Peyer's patch (tissue), 4 donors: ENCODE results near the gene KNG1. TPM values are rescaled to one million over a fixed set of nuclear protein-coding genes. Genes with fewer than 3 reads are reported as not detected.

Experiments used
- DNase-seq, 3 donors: peaks; one replicate each; pipeline ENCODE4 v3.0.0-alpha.2; 2017 to 2019
- H3K27ac ChIP-seq, 4 donors: fragments of 200-600 bp; sonication (generic); one replicate each; pipeline ENCODE4 v1.5.1; 2016 to 2019
- H3K27me3 ChIP-seq, 2 donors: fragments of 200-600 bp; sonication (generic); one replicate each; pipeline ENCODE4 v1.5.1; 2019
- H3K36me3 ChIP-seq, 3 donors: fragments of 200-600 bp; sonication (generic); one replicate each; pipeline ENCODE4 v1.5.1; 2016 to 2019
- H3K4me1 ChIP-seq, 4 donors: fragments of 200-600 bp; sonication (generic); one replicate each; pipeline ENCODE4 v1.5.1; 2016 to 2019
- H3K4me3 ChIP-seq, 4 donors: fragments of 200-600 bp; sonication (generic); 1 replicate in 3 of 4; 2 replicates in 1 of 4; pipeline ENCODE4 v1.5.1; 2016 to 2019; ENCODE audit warnings: mild to moderate bottlenecking in 1 of 4
- H3K9me3 ChIP-seq, 4 donors: fragments of 200-600 bp; sonication (generic); one replicate each; pipeline ENCODE4 v1.5.1; 2016 to 2019; ENCODE audit warnings: mild to moderate bottlenecking in 1 of 4
- POLR2A ChIP-seq, 2 donors: fragments of 450-650 bp; IDR thresholded peaks; one replicate each; pipeline ENCODE4 v1.5.1; 2017; ENCODE audit warnings: antibody characterized with exemption in 2 of 2, mild to moderate bottlenecking in 2 of 2, moderate library complexity in 2 of 2
- total RNA-seq, 4 donors: library from RNA; depleted of rRNA; stranded (reverse); fragments of >200 nt; gene quantifications; one replicate each; pipeline ENCODE4 v1.1.0, GENCODE V29; 2016
- TF ChIP-seq, protein P1 (sequence below), 6 experiments: fragments of 450-650 bp in 4 of 6; fragments of 200-600 bp in 2 of 6; sonication (generic) in 1 of 6; IDR thresholded peaks; one replicate each; pipeline ENCODE4 v1.5.1; 2017 to 2019; ENCODE audit warnings: antibody characterized with exemption in 6 of 6, mild to moderate bottlenecking in 3 of 6, moderate library complexity in 1 of 6

Gene KNG1
- total RNA-seq, 4 donors from 2014 or later = 0.57 to 1.1 TPM; not detected in 2

DNA sequence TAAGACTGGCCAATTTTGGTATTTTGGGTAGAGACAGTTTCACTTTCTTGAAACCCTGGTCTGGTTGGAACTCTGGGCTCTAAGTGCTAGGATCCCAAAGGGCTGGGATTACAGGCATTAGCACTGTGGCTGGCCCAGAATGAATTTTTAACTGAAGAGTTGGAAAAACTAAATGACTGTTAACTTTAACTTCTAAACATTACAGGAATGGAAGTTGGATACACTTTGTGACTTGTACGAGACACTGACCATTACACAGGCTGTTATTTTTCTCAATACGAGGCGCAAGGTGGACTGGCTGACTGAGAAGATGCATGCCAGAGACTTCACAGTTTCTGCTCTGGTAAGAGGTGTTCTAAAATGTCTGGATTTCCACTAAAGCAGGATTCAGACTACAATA lies 69.8 kb downstream of the KNG1 start:
- Histone ChIP-seq H3K27ac (peak overlapping the region in 1 of 4 donors; percentile 6), H3K27me3 (no peaks in the 10 kb centered on the region), H3K36me3 (peaks cover 0 to 60% (median 0%) of the 10 kb centered on the region in 3 donors), H3K4me1 (peaks cover 0 to 34% (median 21%) of the 10 kb centered on the region in 4 donors), H3K4me3 (peak overlapping the region in 2 of 4 donors; percentile 83 to 86), H3K9me3 (no peaks in the 10 kb centered on the region)
- no peak for TF ChIP-seq POLR2A (IDR thresholded peaks at IDR 0.05)
- TF ChIP-seq, protein P1, sequence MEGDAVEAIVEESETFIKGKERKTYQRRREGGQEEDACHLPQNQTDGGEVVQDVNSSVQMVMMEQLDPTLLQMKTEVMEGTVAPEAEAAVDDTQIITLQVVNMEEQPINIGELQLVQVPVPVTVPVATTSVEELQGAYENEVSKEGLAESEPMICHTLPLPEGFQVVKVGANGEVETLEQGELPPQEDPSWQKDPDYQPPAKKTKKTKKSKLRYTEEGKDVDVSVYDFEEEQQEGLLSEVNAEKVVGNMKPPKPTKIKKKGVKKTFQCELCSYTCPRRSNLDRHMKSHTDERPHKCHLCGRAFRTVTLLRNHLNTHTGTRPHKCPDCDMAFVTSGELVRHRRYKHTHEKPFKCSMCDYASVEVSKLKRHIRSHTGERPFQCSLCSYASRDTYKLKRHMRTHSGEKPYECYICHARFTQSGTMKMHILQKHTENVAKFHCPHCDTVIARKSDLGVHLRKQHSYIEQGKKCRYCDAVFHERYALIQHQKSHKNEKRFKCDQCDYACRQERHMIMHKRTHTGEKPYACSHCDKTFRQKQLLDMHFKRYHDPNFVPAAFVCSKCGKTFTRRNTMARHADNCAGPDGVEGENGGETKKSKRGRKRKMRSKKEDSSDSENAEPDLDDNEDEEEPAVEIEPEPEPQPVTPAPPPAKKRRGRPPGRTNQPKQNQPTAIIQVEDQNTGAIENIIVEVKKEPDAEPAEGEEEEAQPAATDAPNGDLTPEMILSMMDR (IDR thresholded peaks at IDR 0.05) = no peak
- no peak for DNase-seq

DNA sequence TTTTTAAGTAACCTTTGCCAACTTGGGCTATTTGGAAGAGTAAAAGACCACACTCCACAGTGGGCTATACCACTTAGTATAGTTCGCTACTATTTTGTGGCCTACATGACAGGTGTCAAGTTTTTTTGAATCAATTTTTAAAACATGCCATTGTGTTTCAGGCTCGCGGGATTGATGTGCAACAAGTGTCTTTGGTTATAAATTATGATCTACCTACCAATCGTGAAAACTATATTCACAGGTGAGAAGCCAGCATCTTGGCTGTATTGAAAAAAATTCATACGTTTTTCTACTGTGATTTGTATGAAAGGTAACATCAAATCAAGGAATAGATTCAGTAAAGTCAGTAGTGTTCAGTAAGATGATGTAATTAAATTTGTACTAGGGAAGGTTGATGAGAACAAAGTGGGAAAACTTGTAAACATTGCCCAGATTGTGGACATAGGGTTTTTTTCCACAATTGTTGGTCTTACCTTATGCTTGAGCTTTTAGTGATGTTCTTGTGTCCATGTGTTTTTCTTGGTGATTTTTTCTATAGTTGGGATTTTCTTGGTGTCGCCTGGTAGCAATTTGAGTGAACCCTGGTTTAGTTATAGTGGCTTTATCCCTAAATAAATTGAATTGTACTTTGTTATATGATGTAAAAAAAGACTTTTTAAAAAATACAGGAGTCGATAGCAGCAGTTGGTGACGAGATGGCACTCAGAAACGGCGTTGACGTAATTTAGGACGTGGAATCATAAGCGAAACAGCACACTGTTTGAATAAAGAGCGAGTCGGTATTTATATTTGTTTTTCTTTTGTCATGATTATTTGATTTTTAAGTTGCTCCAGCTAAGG lies 70.7 kb downstream of the KNG1 start:
- Histone ChIP-seq H3K36me3 (peaks cover 0 to 65% (median 0%) of the 10 kb centered on the region in 3 donors), H3K9me3 (no peaks in the 10 kb centered on the region), H3K4me1 (peaks cover 0 to 34% (median 21%) of the 10 kb centered on the region in 4 donors), H3K27ac (peak overlapping the region in 1 of 4 donors; percentile 11), H3K4me3 (no peak overlapping the region), H3K27me3 (no peaks in the 10 kb centered on the region)
- DNase-seq = no peak
- no peak for TF ChIP-seq POLR2A (IDR thresholded peaks at IDR 0.05)
- TF ChIP-seq, protein P1 (IDR thresholded peaks at IDR 0.05) = no peak

DNA sequence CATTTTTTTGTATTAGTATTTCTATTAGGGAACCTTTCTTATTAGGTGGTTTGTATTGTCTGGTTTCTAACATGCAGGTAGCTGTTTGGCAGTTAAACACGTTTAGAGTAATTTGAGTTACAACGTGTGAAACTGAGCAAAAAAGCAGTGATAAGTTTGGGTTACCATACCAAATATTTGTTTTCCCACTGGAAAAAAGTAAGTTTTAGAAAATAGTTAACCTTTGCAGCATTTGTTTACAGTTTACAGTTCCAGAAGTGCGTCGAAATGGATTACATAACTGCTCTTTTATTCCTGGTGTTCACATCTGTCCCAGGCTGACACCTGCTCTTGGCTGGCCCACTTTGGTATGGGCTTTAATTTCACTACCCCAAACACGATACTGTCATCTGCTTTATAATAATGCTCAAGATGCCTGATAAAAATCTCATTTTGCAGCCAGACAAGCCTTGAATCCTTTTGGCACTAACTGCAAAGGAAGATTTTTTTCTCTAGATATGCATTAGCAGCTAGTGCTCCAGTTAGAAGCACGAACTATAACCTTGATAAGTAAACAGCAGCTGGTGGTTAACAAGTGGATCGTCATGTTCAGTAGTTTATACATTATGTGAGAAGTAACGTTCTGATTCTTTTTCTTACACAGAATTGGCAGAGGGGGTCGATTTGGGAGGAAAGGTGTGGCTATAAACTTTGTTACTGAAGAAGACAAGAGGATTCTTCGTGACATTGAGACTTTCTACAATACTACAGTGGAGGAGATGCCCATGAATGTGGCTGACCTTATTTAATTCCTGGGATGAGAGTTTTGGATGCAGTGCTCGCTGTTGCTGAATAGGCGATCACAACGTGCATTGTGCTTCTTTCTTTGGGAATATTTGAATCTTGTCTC lies 71.6 kb downstream of the KNG1 start:
- H3K27me3 ChIP-seq = no peaks in the 10 kb centered on the region
- H3K27ac ChIP-seq = peak overlapping the region in 1 of 4 donors; percentile 11
- H3K4me1 ChIP-seq = peaks cover 0 to 34% (median 21%) of the 10 kb centered on the region in 4 donors
- DNase-seq = no peak
- TF ChIP-seq POLR2A (IDR thresholded peaks at IDR 0.05) = no peak
- TF ChIP-seq, protein P1 (IDR thresholded peaks at IDR 0.05) = no peak
- no peaks in the 10 kb centered on the region for H3K9me3 ChIP-seq
- no peak overlapping the region for H3K4me3 ChIP-seq
- peaks cover 0 to 70% (median 0%) of the 10 kb centered on the region in 3 donors for H3K36me3 ChIP-seq

DNA sequence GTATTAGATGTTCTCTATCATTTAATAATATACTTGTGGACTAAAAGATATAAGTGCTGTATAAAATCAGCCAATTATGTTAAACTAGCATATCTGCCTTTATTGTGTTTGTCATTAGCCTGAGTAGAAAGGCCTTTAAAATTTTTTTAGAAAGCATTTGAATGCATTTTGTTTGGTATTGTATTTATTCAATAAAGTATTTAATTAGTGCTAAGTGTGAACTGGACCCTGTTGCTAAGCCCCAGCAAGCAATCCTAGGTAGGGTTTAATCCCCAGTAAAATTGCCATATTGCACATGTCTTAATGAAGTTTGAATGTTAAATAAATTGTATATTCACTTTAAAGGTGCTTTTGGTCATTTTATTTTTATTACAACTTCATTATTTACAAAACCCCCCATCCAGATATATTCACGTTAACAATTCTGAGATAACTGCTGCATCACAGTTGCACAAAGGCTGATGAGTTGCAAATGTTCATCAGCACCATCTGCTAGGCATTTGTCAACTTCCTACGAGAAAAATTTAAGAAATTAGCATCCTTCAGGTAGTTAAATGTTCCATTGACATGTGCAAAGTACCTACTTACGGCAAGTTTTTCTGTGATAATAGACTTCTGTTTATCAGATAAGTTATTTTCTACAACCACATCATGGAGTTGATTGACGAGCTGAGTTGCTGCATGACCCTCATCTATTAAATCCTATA lies 72.5 kb downstream of the KNG1 start:
- no peak overlapping the region for H3K4me3 ChIP-seq
- DNase-seq = no peak
- H3K27ac ChIP-seq = no peak overlapping the region
- TF ChIP-seq, protein P1 (IDR thresholded peaks at IDR 0.05) = no peak
- TF ChIP-seq POLR2A (IDR thresholded peaks at IDR 0.05) = no peak
- peaks cover 0 to 34% (median 21%) of the 10 kb centered on the region in 4 donors for H3K4me1 ChIP-seq
- H3K36me3 ChIP-seq = peaks cover 0 to 67% (median 0%) of the 10 kb centered on the region in 3 donors
- no peaks in the 10 kb centered on the region for H3K9me3 ChIP-seq
- H3K27me3 ChIP-seq = no peaks in the 10 kb centered on the region
